Measurements from ENCODE around the gene FRMD8. TPM values are rescaled to one million over a fixed set of nuclear protein-coding genes. Genes with fewer than 3 reads are reported as not detected.

Gene FRMD8
- total and polyA plus RNA-seq, 2 of the 8 experiments (the other 6 are each of a cell fraction or from before 2014, with no cell fraction given), result 15.0 to 19.2 TPM

DNA sequence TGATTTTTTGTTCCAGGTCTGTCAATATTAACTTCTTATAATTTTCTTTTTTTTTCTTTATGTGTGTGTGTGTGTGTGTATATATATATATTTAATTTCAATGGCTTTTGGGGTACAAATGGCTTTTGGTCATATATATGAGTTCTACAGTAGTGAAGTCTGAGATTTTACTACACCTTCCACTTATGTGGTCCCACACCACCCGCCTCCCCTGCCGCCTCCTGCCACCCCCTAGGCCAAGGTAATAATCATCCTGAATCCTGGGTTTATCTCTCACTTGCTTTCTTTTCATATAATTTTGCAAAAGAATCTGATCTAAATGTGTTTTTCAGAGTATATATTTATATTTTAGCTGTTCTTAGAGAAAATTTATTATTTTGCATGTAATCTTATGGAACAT, 47.2 kb downstream of the FRMD8 start:
- Histone ChIP-seq H3K4me2 (ENCODE audit: insufficient read depth in 1 of 2, low read depth in 2 of 2, low read length in 2 of 2) (no peak overlapping the region), H2BK20ac (ENCODE audit: low read length) (no peak overlapping the region), H4K5ac (ENCODE audit: insufficient read length, low read depth, low read length) (no peak overlapping the region), H3K4me3 (ENCODE audit: extremely low read depth in 1 of 4, insufficient read depth in 2 of 4, low read depth in 3 of 4, low read length in 4 of 4) (no peak overlapping the region), H3K27me3 (replicated peaks in 1 of 4; ENCODE audit: control insufficient read depth in 3 of 4, extremely low read depth in 1 of 4, insufficient read depth in 3 of 4, low read length in 3 of 4) (no peaks in the 10 kb centered on the region), H2BK120ac (replicated peaks; ENCODE audit: low read depth, low read length) (no peak overlapping the region), H3K23ac (ENCODE audit: insufficient read length) (no peak overlapping the region), H3K36me3 (ENCODE audit: control insufficient read depth in 2 of 4, insufficient read depth in 4 of 4, low read length in 3 of 4) (no peaks in the 10 kb centered on the region), H3K79me1 (ENCODE audit: low read depth, low read length) (no peaks in the 10 kb centered on the region; the same call in 1 of the 2 replicates), H3K18ac (ENCODE audit: extremely low read depth, low read length) (no peak overlapping the region), H3K79me2 (ENCODE audit: control insufficient read depth in 1 of 2, insufficient read depth in 2 of 2, low read length in 2 of 2) (no peaks in the 10 kb centered on the region), H3K4me1 (replicated peaks in 1 of 4; ENCODE audit: control insufficient read depth in 3 of 4, insufficient read depth in 4 of 4, low read length in 3 of 4) (peaks cover 0 to 11% (median 5%) of the 10 kb centered on the region in 4 experiments; a peak in 5 of 7 replicates), H2AFZ (ENCODE audit: low read length) (no peak overlapping the region), H4K8ac (ENCODE audit: extremely low read depth, insufficient read depth, low read length) (no peak overlapping the region), H3K27ac (ENCODE audit: low read depth, low read length) (no peak overlapping the region), H4K20me1 (replicated peaks in 1 of 2; ENCODE audit: control insufficient read depth in 1 of 2, insufficient read depth in 2 of 2, low read length in 2 of 2) (peaks cover 0 to 10% of the 10 kb centered on the region in 2 experiments), H3K14ac (ENCODE audit: insufficient read length) (no peak overlapping the region), H3K4ac (replicated peaks; ENCODE audit: insufficient read length, low read depth, low read length) (no peak overlapping the region), H3K56ac (replicated peaks; ENCODE audit: insufficient read length, low read depth, low read length) (no peak overlapping the region), H3K9ac (replicated peaks in 1 of 4; ENCODE audit: extremely low read depth in 1 of 4, low read depth in 3 of 4, low read length in 3 of 4) (no peak overlapping the region), H3K23me2 (ENCODE audit: low read depth, low read length) (no peaks in the 10 kb centered on the region), H2BK5ac (ENCODE audit: low read depth, low read length) (no peak overlapping the region), H2BK15ac (ENCODE audit: low read length) (no peak overlapping the region), H2AK5ac (ENCODE audit: low read depth, low read length) (no peak overlapping the region), H2BK12ac (ENCODE audit: low read depth, low read length) (no peak overlapping the region), H4K91ac (replicated peaks; ENCODE audit: insufficient read length, low read length) (no peak overlapping the region), H3K9me3 (ENCODE audit: insufficient read depth in 2 of 2, low read depth in 1 of 2, low read length in 1 of 2) (no peaks in the 10 kb centered on the region)
- POLR2A ChIA-PET (ENCODE audit: partially characterized antibody), result interaction anchor here (0.8 to 0.9 kb wide), 2 partner anchors 11 to 65 kb away, joined by 3 read pairs; partner anchors contain the start of genes MALAT1 and NEAT1
- CTCF ChIA-PET (ENCODE audit: partially characterized antibody), result interaction anchor here (0.8 to 1.3 kb wide), 3 partner anchors 18 to 74 kb away, joined by 3 to 5 read pairs (median 3); no protein-coding TSS in a partner anchor
- FAIRE-seq, result no peak
- WGBS, 2 experiments (ENCODE audit: extremely low coverage in 1 of 2, insufficient coverage in 1 of 2, insufficient read length in 1 of 2, insufficient replicate concordance in 2 of 2, low coverage in 1 of 2, low lambda C conversion rate in 2 of 2, missing lambda C conversion rate in 1 of 2), result 97% methylated on average over 2 of the region's 2 CpGs; no CpG with 5 or more reads in 1 of the 2 experiments
- DNase-seq (ENCODE audit: low read depth in 1 of 2, low spot score in 2 of 2), result no peak
- TF ChIP-seq USF2 (IDR thresholded peaks at IDR 0.05; ENCODE audit: low read length), result no peak
- no peak for TF ChIP-seq CEBPB (IDR thresholded peaks at IDR 0.05; ENCODE audit: low read depth, low read length)
- TF ChIP-seq E2F6 (IDR thresholded peaks at IDR 0.05), result no peak
- no peak for TF ChIP-seq ASH2L (IDR thresholded peaks at IDR 0.05; ENCODE audit: low read length)
- TF ChIP-seq RAD21 (IDR thresholded peaks at IDR 0.05 in 1 of 2, conservative IDR thresholded peaks at IDR 0.05 in 1 of 2; ENCODE audit: low read depth in 2 of 2, low read length in 2 of 2), result no peak
- TF ChIP-seq RBBP5 (IDR thresholded peaks at IDR 0.05; ENCODE audit: borderline replicate concordance, low read depth, low read length), result no peak
- TF ChIP-seq GABPA (IDR thresholded peaks at IDR 0.05; ENCODE audit: borderline replicate concordance, insufficient read depth, low read length), result no peak
- no peak for TF ChIP-seq PHF8 (conservative IDR thresholded peaks at IDR 0.05; ENCODE audit: low read depth, low read length)
- TF ChIP-seq EGR1 (IDR thresholded peaks at IDR 0.05; ENCODE audit: borderline replicate concordance, low read depth, low read length), result no peak
- TF ChIP-seq NRF1 (IDR thresholded peaks at IDR 0.05; ENCODE audit: low read depth, low read length), result no peak

Measured in H1 (cell line).